ENCODE results near the gene VAC14.

VAC14 gene

GRCh38 chr16:70691223-70692129 lies 109.5 kb downstream of the VAC14 start:
- DNase-seq: peak; percentile 51
- in situ Hi-C loops (cut with HindIII; ENCODE audit: low pct_ligation_motif_present, low pct_unique_long_range_greater_than_20kb, low sequenced_read_pairs): no loop called here

DNA sequence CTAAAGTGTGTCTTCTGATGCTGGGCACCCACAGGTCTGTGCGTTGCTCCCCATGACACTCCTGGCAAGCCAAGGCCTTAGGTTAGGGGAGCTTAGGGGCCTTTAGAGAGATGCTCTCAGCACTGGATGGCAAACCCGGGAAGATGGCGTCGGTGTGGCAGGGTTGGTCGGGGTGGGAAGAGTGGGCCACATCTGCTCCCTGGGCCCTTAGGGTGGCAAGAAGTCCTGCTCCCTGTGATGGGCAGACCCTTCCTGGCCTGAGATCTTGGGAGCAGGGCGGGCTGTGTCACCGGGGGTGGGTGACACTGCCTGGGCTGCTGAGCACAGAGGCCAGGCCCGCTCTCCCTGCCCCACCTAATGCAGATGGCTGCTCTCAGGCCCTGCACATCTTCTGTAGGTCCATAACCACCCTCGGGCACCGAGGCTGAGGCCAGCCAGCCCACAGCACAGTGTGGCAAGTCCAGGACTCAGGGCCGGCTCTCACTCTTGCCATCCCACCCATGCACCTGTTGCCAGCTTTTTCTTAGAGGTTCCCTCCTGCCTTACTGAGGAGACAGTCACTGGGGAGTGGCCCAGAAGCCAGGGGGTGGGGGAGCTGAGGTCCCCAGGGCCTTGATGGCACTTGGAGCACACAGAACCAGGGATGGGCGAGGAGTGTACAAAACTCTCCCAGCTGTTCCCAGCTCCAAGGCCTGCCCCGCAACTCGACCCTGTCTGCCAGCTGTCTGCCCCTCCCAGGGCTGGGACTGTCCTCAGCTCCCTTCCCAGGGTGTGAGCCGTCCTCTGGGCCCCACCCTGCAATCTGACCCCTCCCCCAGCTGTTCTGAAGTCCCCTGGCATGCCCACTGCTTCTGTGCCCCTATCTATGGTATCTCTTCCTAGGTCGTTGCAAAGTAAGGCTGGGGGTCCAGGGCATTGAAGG lies 110.7 kb downstream of the VAC14 start:
- in situ Hi-C loops (cut with HindIII; ENCODE audit: low pct_ligation_motif_present, low pct_unique_long_range_greater_than_20kb, low sequenced_read_pairs): no loop called here
- DNase-seq: no peak

DNA sequence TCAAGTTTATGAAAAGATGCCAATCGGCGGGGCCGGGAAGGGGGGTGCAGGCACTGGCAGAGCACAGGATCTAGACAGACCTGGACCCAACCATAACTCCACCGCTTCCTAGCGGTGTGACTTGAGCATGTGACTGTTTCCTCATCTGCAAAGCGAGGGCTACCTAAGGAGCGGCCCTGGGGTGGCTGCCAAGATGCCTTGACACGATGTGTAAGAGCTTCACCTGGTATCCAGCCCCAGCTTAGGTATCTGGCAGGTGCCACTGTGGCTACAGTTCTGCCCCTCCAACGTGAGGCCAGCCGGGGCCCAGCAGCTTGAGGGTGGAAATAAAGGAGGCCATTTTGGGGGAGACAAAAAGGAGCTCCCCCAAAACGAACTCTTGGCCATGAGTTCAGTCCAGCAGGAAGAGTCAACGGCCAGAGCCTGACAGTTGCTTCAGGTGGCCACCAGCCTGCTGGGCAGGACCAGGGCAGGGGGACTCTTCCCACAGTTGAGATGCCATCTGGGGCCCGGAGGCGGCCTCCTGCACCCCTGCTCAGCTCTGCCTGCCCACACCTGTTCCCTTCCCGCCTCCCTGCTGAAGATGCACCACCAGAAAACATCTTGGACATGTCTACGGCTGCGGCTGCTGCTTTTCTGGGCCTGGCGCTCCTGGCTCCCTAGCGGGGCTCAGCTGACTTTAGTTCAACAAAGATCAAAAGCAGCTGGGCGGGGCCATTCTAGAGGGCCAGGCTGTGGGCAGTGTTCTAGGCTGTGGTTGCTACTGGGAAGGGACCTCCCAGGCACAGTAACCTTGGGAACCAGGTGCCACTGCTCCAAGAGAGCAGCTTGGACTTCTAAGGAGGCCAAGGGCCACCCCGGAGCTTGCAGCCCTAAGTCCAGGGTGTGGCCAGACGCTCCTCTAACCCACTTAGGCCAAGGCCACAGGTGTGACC lies 111.7 kb downstream of the VAC14 start:
- in situ Hi-C loops (cut with HindIII; ENCODE audit: low pct_ligation_motif_present, low pct_unique_long_range_greater_than_20kb, low sequenced_read_pairs): no loop called here
- no peak for DNase-seq

GRCh38 chr16:70688246-70688742 lies 112.7 kb downstream of the VAC14 start:
- DNase-seq: no peak
- in situ Hi-C loops (cut with HindIII; ENCODE audit: low pct_ligation_motif_present, low pct_unique_long_range_greater_than_20kb, low sequenced_read_pairs): no loop called here

- DNase-seq: no peak
- in situ Hi-C loops (cut with HindIII; ENCODE audit: low pct_ligation_motif_present, low pct_unique_long_range_greater_than_20kb, low sequenced_read_pairs): no loop called here
Measured at GRCh38 chr16:70687671-70688245, 113.2 kb downstream of the VAC14 start.

GRCh38 chr16:70687102-70687511 lies 113.9 kb downstream of the VAC14 start:
- in situ Hi-C loops (cut with HindIII; ENCODE audit: low pct_ligation_motif_present, low pct_unique_long_range_greater_than_20kb, low sequenced_read_pairs): no loop called here
- DNase-seq: no peak

DNA sequence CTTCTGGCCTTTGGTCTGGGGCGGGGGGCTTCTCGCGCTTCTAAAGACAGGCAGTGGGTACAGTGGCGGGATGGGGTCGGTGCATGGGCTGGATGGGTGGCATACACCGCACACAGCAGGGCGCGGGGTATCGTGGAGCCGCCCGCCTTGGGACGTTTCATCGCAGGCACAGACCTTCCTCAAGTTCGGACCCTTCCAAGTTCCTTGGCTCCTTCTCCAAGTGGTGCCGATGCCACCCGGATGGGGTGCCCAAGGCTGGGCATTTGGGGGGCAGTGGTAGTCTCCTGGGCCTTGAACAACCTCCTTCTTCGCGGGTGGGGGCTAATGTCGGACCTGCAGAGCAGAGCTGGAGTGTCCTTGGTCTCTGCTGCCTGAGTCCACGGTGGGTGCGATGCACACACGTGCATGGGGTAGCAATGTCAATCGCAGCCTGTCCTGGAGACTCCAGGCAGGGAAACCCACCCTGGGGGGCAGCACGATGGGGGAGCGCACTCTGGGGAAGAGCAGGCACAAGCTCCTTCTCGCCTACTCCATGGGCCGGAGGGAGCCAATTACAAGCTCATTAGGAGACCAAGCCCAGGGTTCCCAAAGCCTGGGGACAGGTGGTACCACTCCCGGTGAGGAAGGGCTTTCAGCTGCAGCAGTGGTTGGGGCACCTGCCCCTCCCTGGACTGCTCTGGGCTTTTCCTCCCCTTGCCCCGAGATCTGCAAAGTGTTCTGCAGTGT lies 114.4 kb downstream of the VAC14 start:
- no peak for DNase-seq
- in situ Hi-C loops (cut with HindIII; ENCODE audit: low pct_ligation_motif_present, low pct_unique_long_range_greater_than_20kb, low sequenced_read_pairs): no loop called here

DNA sequence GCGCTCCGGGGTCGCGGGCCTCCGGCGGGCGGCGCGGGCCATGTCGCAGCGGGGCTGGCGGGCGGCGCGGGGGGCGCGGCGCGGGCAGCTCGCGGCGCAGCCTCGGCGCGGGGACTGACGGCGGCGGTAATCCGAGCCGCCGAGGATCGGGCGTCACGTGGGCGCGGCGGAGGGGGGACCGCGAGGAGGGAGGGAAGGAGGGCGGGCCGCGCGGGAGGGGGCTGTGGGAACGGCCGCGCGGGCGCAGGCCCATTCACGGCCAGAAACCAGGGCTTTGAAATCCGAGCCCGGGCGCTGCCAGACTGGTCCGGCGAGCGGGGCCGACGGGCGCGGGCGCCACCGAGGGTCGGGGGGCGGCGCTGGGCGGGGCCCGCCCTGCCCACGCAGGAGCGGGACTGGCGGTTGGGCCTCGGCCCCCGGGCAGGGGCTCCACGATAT lies 115.0 kb downstream of the VAC14 start, which contains the start of gene MTSS2:
MTSS2 (minus strand) TSS at position 116 of the 438 bp plus-strand sequence. CDS start 262 bp downstream, outside the sequence.
- peak; percentile 89 for DNase-seq
- in situ Hi-C loops (cut with HindIII; ENCODE audit: low pct_ligation_motif_present, low pct_unique_long_range_greater_than_20kb, low sequenced_read_pairs): no loop called here

GRCh38 chr16:70685061-70685937 lies 115.7 kb downstream of the VAC14 start:
- no peak for DNase-seq
- in situ Hi-C loops (cut with HindIII; ENCODE audit: low pct_ligation_motif_present, low pct_unique_long_range_greater_than_20kb, low sequenced_read_pairs): no loop called here

DNA sequence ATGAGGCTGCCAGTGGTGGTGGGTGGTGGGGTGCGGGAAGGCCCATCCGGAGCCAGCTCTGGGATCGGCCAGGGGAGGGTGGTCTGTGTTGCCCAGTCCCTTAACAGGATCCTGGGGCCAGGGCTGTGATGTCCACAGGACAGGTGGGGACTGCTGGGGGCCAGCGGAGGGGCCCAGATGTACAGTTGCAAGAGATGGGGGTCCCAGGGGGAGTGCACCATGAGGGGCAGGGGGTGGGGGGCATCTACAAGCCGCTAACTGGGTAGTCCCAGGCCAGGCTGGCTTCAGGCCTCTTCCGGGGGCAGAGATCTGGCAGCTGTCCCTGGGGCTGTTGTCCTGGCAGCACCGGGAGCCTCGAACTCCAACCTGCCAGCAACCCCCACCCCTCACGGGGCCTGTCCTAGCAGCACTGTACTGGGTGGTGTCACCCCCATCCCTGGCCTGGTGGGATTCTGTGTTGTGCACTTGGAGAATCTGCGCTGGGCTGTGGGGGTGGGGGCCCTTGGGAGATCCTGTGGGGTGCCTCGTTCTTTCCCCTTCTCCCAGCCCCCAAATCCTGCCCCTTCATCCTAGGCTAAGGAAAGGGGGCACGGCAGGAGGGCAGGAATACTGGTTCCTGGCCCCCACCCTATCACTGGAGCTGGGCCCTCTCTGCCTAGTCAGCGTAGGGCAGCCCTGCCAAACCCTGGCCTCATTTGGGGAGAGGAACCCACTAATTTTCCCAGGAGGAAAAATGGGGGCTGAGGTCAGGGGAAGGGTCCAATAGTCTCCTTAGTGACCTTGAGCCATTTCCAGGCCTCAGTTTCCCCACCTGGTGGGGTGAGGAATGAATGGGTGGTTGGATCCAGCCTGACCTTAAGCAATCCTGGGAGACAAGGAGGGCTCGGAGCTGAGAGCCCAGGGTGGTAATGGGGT lies 116.6 kb downstream of the VAC14 start:
- no peak for DNase-seq
- in situ Hi-C loops (cut with HindIII; ENCODE audit: low pct_ligation_motif_present, low pct_unique_long_range_greater_than_20kb, low sequenced_read_pairs): no loop called here

- no peak for DNase-seq
- in situ Hi-C loops (cut with HindIII; ENCODE audit: low pct_ligation_motif_present, low pct_unique_long_range_greater_than_20kb, low sequenced_read_pairs): no loop called here
Measured at GRCh38 chr16:70683146-70683944, 117.6 kb downstream of the VAC14 start.

- no peak for DNase-seq
Measured at GRCh38 chr16:70682239-70683145, 118.5 kb downstream of the VAC14 start.

GRCh38 chr16:70681382-70682238 lies 119.3 kb downstream of the VAC14 start:
- DNase-seq: no peak
- in situ Hi-C loops (cut with HindIII; ENCODE audit: low pct_ligation_motif_present, low pct_unique_long_range_greater_than_20kb, low sequenced_read_pairs): no loop called here

More at GRCh38 chr16:70682239-70683145, 118.5 kb downstream of the VAC14 start:
- in situ Hi-C loops (cut with HindIII; ENCODE audit: low pct_ligation_motif_present, low pct_unique_long_range_greater_than_20kb, low sequenced_read_pairs): no loop called here

All from ACHN (cell line).